WTC11 (cell line): ENCODE measurements around the gene ST3GAL6.

Source experiments
- ATF1 ChIP-seq: sonication (generic); formaldehyde crosslinking; IDR thresholded peaks from 2 replicates; pipeline ENCODE4 v1.8.1; 2023; ENCODE audit warnings: mild to moderate bottlenecking, moderate library complexity, missing genetic modification reagents
- CREB1 ChIP-seq: sonication (generic); formaldehyde crosslinking; IDR thresholded peaks from 2 replicates; pipeline ENCODE4 v1.8.0; 2023; ENCODE audit warnings: mild to moderate bottlenecking, missing genetic modification reagents
- CREM ChIP-seq: sonication (generic); formaldehyde crosslinking; IDR thresholded peaks from 2 replicates; pipeline ENCODE4 v1.8.1; 2022; ENCODE audit warnings: mild to moderate bottlenecking, missing genetic modification reagents, moderate library complexity
- ETV6 ChIP-seq: sonication (generic); formaldehyde crosslinking; IDR thresholded peaks from 2 replicates; pipeline ENCODE4 v1.8.1; 2022; ENCODE audit warnings: mild to moderate bottlenecking, missing genetic modification reagents
- KAT7 ChIP-seq: sonication (generic); formaldehyde crosslinking; IDR thresholded peaks from 2 replicates; pipeline ENCODE4 v1.8.1; 2023; ENCODE audit warnings: missing genetic modification reagents, mild to moderate bottlenecking, borderline replicate concordance
- NFE2L1 ChIP-seq: sonication (generic); formaldehyde crosslinking; IDR thresholded peaks from 2 replicates; pipeline ENCODE4 v1.8.1; 2023; ENCODE audit warnings: missing genetic modification reagents
- USF1 ChIP-seq: sonication (generic); formaldehyde crosslinking; IDR thresholded peaks from 2 replicates; pipeline ENCODE4 v1.8.0; 2022; ENCODE audit warnings: mild to moderate bottlenecking, missing genetic modification reagents
- TF ChIP-seq, protein P1 (sequence below): sonication (generic); formaldehyde crosslinking; IDR thresholded peaks from 2 replicates; pipeline ENCODE4 v1.8.1; 2023; ENCODE audit warnings: mild to moderate bottlenecking, moderate library complexity, missing genetic modification reagents
- TF ChIP-seq, protein P2 (sequence below): fragments of 200-600 bp; IDR thresholded peaks from 2 replicates; pipeline ENCODE4 v1.8.0; 2022; ENCODE audit warnings: antibody characterized with exemption

DNA sequence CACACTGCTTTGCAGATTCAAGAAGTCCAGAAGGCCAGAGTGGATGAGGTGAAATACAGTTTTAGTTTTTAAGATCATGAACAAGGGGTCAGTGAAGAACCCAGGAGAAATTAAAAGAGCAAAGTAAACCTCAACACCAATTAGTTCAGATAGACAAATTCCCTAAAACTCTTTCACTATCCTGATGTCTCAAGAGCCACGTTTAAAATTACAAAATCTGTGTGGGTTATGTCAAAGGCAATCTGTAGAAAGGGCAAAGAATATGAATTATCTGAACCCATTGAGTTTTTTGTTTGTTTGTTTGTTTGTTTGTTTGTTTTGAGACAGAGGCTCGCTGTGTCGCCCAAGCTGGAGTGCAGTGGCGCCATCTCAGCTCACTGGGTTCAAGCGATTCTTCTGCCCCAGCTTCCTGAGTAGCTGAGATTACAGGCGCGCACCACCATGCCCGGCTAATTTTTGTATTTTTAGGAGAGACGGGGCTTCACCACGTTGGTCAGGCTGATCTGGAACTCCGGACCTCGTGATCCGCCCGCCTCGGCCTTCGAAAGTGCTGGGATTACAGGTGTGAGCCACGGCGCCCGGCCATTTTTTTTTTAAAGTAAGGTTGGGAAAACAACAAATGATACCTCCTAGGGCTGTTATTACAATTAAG, 32.1 kb upstream of the ST3GAL6 start:
- TF ChIP-seq, protein P1, sequence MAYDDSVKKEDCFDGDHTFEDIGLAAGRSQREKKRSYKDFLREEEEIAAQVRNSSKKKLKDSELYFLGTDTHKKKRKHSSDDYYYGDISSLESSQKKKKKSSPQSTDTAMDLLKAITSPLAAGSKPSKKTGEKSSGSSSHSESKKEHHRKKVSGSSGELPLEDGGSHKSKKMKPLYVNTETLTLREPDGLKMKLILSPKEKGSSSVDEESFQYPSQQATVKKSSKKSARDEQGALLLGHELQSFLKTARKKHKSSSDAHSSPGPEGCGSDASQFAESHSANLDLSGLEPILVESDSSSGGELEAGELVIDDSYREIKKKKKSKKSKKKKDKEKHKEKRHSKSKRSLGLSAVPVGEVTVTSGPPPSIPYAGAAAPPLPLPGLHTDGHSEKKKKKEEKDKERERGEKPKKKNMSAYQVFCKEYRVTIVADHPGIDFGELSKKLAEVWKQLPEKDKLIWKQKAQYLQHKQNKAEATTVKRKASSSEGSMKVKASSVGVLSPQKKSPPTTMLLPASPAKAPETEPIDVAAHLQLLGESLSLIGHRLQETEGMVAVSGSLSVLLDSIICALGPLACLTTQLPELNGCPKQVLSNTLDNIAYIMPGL (CRISPR knock-in tag), result no peak
- TF ChIP-seq USF1 (CRISPR knock-in tag) (no peak), CREM (no peak), ATF1 (CRISPR knock-in tag) (no peak), CREB1 (no peak), KAT7 (CRISPR knock-in tag) (no peak), ETV6 (CRISPR knock-in tag) (no peak), NFE2L1 (CRISPR knock-in tag) (no peak)
- TF ChIP-seq, protein P2, sequence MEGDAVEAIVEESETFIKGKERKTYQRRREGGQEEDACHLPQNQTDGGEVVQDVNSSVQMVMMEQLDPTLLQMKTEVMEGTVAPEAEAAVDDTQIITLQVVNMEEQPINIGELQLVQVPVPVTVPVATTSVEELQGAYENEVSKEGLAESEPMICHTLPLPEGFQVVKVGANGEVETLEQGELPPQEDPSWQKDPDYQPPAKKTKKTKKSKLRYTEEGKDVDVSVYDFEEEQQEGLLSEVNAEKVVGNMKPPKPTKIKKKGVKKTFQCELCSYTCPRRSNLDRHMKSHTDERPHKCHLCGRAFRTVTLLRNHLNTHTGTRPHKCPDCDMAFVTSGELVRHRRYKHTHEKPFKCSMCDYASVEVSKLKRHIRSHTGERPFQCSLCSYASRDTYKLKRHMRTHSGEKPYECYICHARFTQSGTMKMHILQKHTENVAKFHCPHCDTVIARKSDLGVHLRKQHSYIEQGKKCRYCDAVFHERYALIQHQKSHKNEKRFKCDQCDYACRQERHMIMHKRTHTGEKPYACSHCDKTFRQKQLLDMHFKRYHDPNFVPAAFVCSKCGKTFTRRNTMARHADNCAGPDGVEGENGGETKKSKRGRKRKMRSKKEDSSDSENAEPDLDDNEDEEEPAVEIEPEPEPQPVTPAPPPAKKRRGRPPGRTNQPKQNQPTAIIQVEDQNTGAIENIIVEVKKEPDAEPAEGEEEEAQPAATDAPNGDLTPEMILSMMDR, result no peak
